Kidney (tissue), 14 donors: ENCODE measurements around the gene DNAJC16. TPM values are rescaled to one million over a fixed set of nuclear protein-coding genes. Genes with fewer than 3 reads are reported as not detected.

Experiments
- DNase-seq, 5 donors: peaks; one replicate each; pipeline ENCODE4 v3.0.0-alpha.2; 2013 to 2020
- FAIRE-seq: peaks from 2 replicates; lab custom pipeline; 2012; peaks lifted over from hg19 to GRCh38; lab: Jason Lieb, UNC
- H3K27ac ChIP-seq, 2 donors: one replicate each; pipeline ENCODE4 v1.7.0; 2013; ENCODE audit warnings: low read depth in 2 of 2, low read length in 2 of 2, inconsistent platforms in 1 of 2
- H3K27me3 ChIP-seq: one replicate; pipeline ENCODE4 v1.7.1; 2013; ENCODE audit warnings: low read length, inconsistent platforms; ENCODE audit not compliant: control insufficient read depth, insufficient read depth
- H3K36me3 ChIP-seq, 3 donors: one replicate each; pipeline versions ENCODE4 v1.7.0 to v1.7.1; 2013; ENCODE audit warnings: low read length in 3 of 3, control low read depth in 1 of 3, inconsistent platforms in 1 of 3; ENCODE audit not compliant: insufficient read depth in 3 of 3, control insufficient read depth in 2 of 3
- H3K4me1 ChIP-seq, 3 donors: one replicate each; pipeline versions ENCODE4 v1.7.0 to v1.7.1; 2013; ENCODE audit warnings: low read length in 3 of 3, inconsistent platforms in 1 of 3, low read depth in 1 of 3; ENCODE audit not compliant: control insufficient read depth in 2 of 3, insufficient read depth in 2 of 3
- H3K4me3 ChIP-seq, 3 donors: one replicate each; pipeline versions ENCODE4 v1.7.0 to v1.8.1; 2013; ENCODE audit warnings: low read length in 3 of 3, control low read depth in 1 of 3, inconsistent platforms in 1 of 3
- H3K9ac ChIP-seq, 3 donors: one replicate each; pipeline versions ENCODE4 v1.7.0 to v1.7.1; 2013; ENCODE audit warnings: low read length in 3 of 3, control low read depth in 1 of 3, inconsistent platforms in 1 of 3
- H3K9me3 ChIP-seq, 3 donors: one replicate each; pipeline versions ENCODE4 v1.7.0 to v1.7.1; 2013; ENCODE audit warnings: low read length in 3 of 3, control low read depth in 1 of 3, inconsistent platforms in 1 of 3; ENCODE audit not compliant: control insufficient read depth in 2 of 3, insufficient read depth in 1 of 3
- CTCF ChIP-seq: IDR thresholded peaks from 3 replicates; pipeline ENCODE4 v1.5.1; 2012; ENCODE audit warnings: mild to moderate bottlenecking, moderate library complexity, borderline replicate concordance; ENCODE audit not compliant: insufficient read depth; ENCODE audit errors: extremely low read depth
- intact Hi-C: fragments of 100-400 bp; cut with DNase I; formaldehyde crosslinking; loops from one replicate; pipeline ENCODE4 v1.11.1; 2022
- polyA plus RNA-seq: library from polyadenylated mRNA; stranded (reverse); fragments of 350-450 nt; fragmentation: Illumina TruSeq; extraction: RNeasy Lipid Tissue Mini Kit (QIAGEN cat#74804); gene quantifications from one replicate; pipeline ENCODE4 v1.2.3, GENCODE V29; 2014; ENCODE audit warnings: low read depth, low replicate concordance; ENCODE audit not compliant: insufficient read depth
- total RNA-seq: library from RNA; stranded (reverse); fragmentation: NEBNext Ultra II Directional; extraction: Animal tissue kit (Norgen Biotek cat#: 25700); gene quantifications from one replicate; pipeline ENCODE4 v1.2.1, GENCODE V29; 2021
- donor health status: control.
- donor health status: control.
- donor health status: control.
- donor health status: control.
- donor health status: control.
- donor health status: DM: yes; HTN: yes; CAD: no.
- donor health status: Normal renal cell carcinoma (clear cell type).

Gene DNAJC16
- total and polyA plus RNA-seq, 2 donors from 2014 or later, result 7.6 to 30.1 TPM

GRCh38 chr1:15546641-15547040 lies 20.0 kb downstream of the DNAJC16 start:
- TF ChIP-seq CTCF, result no peak
- Histone ChIP-seq H3K9me3 (no peaks in the 10 kb centered on the region), H3K4me3 (no peak overlapping the region), H3K36me3 (peaks cover 6 to 46% (median 26%) of the 10 kb centered on the region in 3 donors), H3K9ac (no peak overlapping the region), H3K4me1 (no peaks in the 10 kb centered on the region), H3K27me3 (no peaks in the 10 kb centered on the region), H3K27ac (no peak overlapping the region)
- FAIRE-seq (peak; percentile 27), DNase-seq (no peak)
- intact Hi-C loops, result no loop called here

- H3K9ac ChIP-seq, result no peak overlapping the region
- intact Hi-C loops, result no loop called here
- H3K27me3 ChIP-seq, result no peaks in the 10 kb centered on the region
- no peak for TF ChIP-seq CTCF
- FAIRE-seq (no peak), DNase-seq (no peak)
- no peak overlapping the region for H3K27ac ChIP-seq
- H3K4me1 ChIP-seq, result no peaks in the 10 kb centered on the region
- H3K4me3 ChIP-seq, result no peak overlapping the region
- no peaks in the 10 kb centered on the region for H3K9me3 ChIP-seq
- peaks cover 6 to 20% (median 17%) of the 10 kb centered on the region in 3 donors for H3K36me3 ChIP-seq
These were observed 23.9 kb downstream of the DNAJC16 start for GRCh38 chr1:15550573-15550972.

GRCh38 chr1:15557008-15557407 lies 30.4 kb downstream of the DNAJC16 start:
- intact Hi-C loops, result no loop called here
- Histone ChIP-seq H3K27ac (no peak overlapping the region), H3K36me3 (peaks cover 5 to 8% (median 7%) of the 10 kb centered on the region in 3 donors), H3K4me1 (peaks cover 0 to 2% (median 0%) of the 10 kb centered on the region in 3 donors), H3K9ac (no peak overlapping the region), H3K4me3 (no peak overlapping the region), H3K9me3 (no peaks in the 10 kb centered on the region), H3K27me3 (no peaks in the 10 kb centered on the region)
- FAIRE-seq (no peak), DNase-seq (no peak)
- no peak for TF ChIP-seq CTCF

- Histone ChIP-seq H3K36me3 (peaks cover 5 to 11% (median 11%) of the 10 kb centered on the region in 3 donors), H3K27ac (peak overlapping the region in 1 of 2 donors; percentile 16), H3K4me1 (peaks cover 0 to 2% (median 0%) of the 10 kb centered on the region in 3 donors), H3K9me3 (no peaks in the 10 kb centered on the region), H3K27me3 (no peaks in the 10 kb centered on the region), H3K4me3 (no peak overlapping the region), H3K9ac (no peak overlapping the region)
- no peak for FAIRE-seq
- intact Hi-C loops, result no loop called here
- no peak for DNase-seq
- no peak for TF ChIP-seq CTCF
These were observed 30.9 kb downstream of the DNAJC16 start for GRCh38 chr1:15557594-15557993.
